GM04504 (cell line): ENCODE results near the gene ANGEL2.
"Not testable (repeated sequence)": the region's sequence is repeated elsewhere in the genome, so short reads cannot be mapped to it uniquely, and the experiment has no call there.

ENCODE experiments used
- DNase-seq: peaks from one replicate; pipeline ENCODE4 v3.0.0-alpha.2; 2012; ENCODE audit warnings: low read depth

Gene ANGEL2

GRCh38 chr1:212975111-212975918 is 40.4 kb downstream of the ANGEL2 start:
- peak; percentile 67 for DNase-seq

GRCh38 chr1:212974711-212975110 is 41.0 kb downstream of the ANGEL2 start:
- no peak for DNase-seq

- no peak for DNase-seq
Measured at GRCh38 chr1:212973899-212974298, 41.8 kb downstream of the ANGEL2 start.

GRCh38 chr1:212973426-212973825 is 42.2 kb downstream of the ANGEL2 start:
- DNase-seq = no peak

- DNase-seq = no peak
Measured at GRCh38 chr1:212971312-212971711, 44.4 kb downstream of the ANGEL2 start.

GRCh38 chr1:212970085-212970484 is 45.6 kb downstream of the ANGEL2 start:
- no peak for DNase-seq

- DNase-seq = no peak
Measured at GRCh38 chr1:212968368-212968863, 47.3 kb downstream of the ANGEL2 start.

GRCh38 chr1:212967801-212968200 is 47.9 kb downstream of the ANGEL2 start:
- DNase-seq = no peak

- DNase-seq = no peak
Measured at GRCh38 chr1:212966616-212967015, 49.1 kb downstream of the ANGEL2 start.

GRCh38 chr1:212964993-212965392 is 50.7 kb downstream of the ANGEL2 start:
- not testable (repeated sequence) for DNase-seq

GRCh38 chr1:212964102-212964501 is 51.6 kb downstream of the ANGEL2 start:
- no peak for DNase-seq

GRCh38 chr1:212962509-212962908 is 53.2 kb downstream of the ANGEL2 start:
- DNase-seq = no peak

- no peak for DNase-seq
Measured at GRCh38 chr1:212960932-212961331, 54.7 kb downstream of the ANGEL2 start.

- no peak for DNase-seq
Measured at GRCh38 chr1:212959266-212960220, 56.1 kb downstream of the ANGEL2 start.

GRCh38 chr1:212958175-212958574 is 57.5 kb downstream of the ANGEL2 start:
- no peak for DNase-seq

- no peak for DNase-seq
Measured at GRCh38 chr1:212957546-212957945, 58.1 kb downstream of the ANGEL2 start.

- no peak for DNase-seq
Measured at GRCh38 chr1:212955961-212956620, 59.6 kb downstream of the ANGEL2 start.

GRCh38 chr1:212955098-212955497 is 60.6 kb downstream of the ANGEL2 start:
- DNase-seq = no peak

GRCh38 chr1:212954514-212954913 is 61.2 kb downstream of the ANGEL2 start:
- DNase-seq = no peak

GRCh38 chr1:212953321-212953720 is 62.3 kb downstream of the ANGEL2 start:
- DNase-seq = no peak

- no peak for DNase-seq
Measured at GRCh38 chr1:212952641-212952976, 63.1 kb downstream of the ANGEL2 start.

- no peak for DNase-seq
Measured at GRCh38 chr1:212951947-212952640, 63.6 kb downstream of the ANGEL2 start.
